ENCODE data around the gene PSMD4.
A peak's percentile ranks its signal among the peaks of the same experiment; 100 is the strongest.

PSMD4 gene

GRCh38 chr1:151222130-151222529 lies 32.4 kb upstream of the PSMD4 start:
- no peak for TF ChIP-seq CTCF (IDR thresholded peaks at IDR 0.05)
- Mint-ChIP-seq H3K27ac (peak overlapping the region; percentile 16), H3K4me3 (no peak overlapping the region)

GRCh38 chr1:151235235-151235634 lies 19.3 kb upstream of the PSMD4 start:
- H3K9me3 Mint-ChIP-seq = no peaks in the 10 kb centered on the region
- peaks cover 2% of the 10 kb centered on the region for H3K27me3 Mint-ChIP-seq (ENCODE audit: low read depth, poor library complexity)
- no peak for TF ChIP-seq CTCF (IDR thresholded peaks at IDR 0.05)
- H3K4me1 Mint-ChIP-seq = no peaks in the 10 kb centered on the region
- DNase-seq = no peak
- H3K27ac Mint-ChIP-seq = no peak overlapping the region
- H3K4me3 Mint-ChIP-seq = no peak overlapping the region
- peaks cover 88% of the 10 kb centered on the region for H3K36me3 Mint-ChIP-seq (ENCODE audit: low read depth)

More at GRCh38 chr1:151222130-151222529, 32.4 kb upstream of the PSMD4 start:
- H3K9me3 Mint-ChIP-seq = no peaks in the 10 kb centered on the region
- peaks cover 52% of the 10 kb centered on the region for H3K36me3 Mint-ChIP-seq (ENCODE audit: low read depth)
- no peaks in the 10 kb centered on the region for H3K27me3 Mint-ChIP-seq (ENCODE audit: low read depth, poor library complexity)
- no peaks in the 10 kb centered on the region for H3K4me1 Mint-ChIP-seq
- no peak for DNase-seq

- no peak for TF ChIP-seq CTCF (IDR thresholded peaks at IDR 0.05)
- peaks cover 5% of the 10 kb centered on the region for H3K27me3 Mint-ChIP-seq (ENCODE audit: low read depth, poor library complexity)
- no peak overlapping the region for H3K4me3 Mint-ChIP-seq
- H3K27ac Mint-ChIP-seq = peak overlapping the region; percentile 20
- peaks cover 81% of the 10 kb centered on the region for H3K36me3 Mint-ChIP-seq (ENCODE audit: low read depth)
- DNase-seq = no peak
- H3K4me1 Mint-ChIP-seq = no peaks in the 10 kb centered on the region
- H3K9me3 Mint-ChIP-seq = no peaks in the 10 kb centered on the region
Measured at GRCh38 chr1:151237678-151238466, 16.7 kb upstream of the PSMD4 start.

GRCh38 chr1:151238467-151238739 lies 16.1 kb upstream of the PSMD4 start:
- no peak for TF ChIP-seq CTCF (IDR thresholded peaks at IDR 0.05)
- DNase-seq = no peak
- Mint-ChIP-seq H3K27ac (peak overlapping the region; percentile 15), H3K4me3 (no peak overlapping the region), H3K9me3 (no peaks in the 10 kb centered on the region), H3K36me3 (ENCODE audit: low read depth) (peaks cover 86% of the 10 kb centered on the region), H3K4me1 (no peaks in the 10 kb centered on the region), H3K27me3 (ENCODE audit: low read depth, poor library complexity) (peaks cover 5% of the 10 kb centered on the region)

- no peak for TF ChIP-seq CTCF (IDR thresholded peaks at IDR 0.05)
- peaks cover 5% of the 10 kb centered on the region for H3K27me3 Mint-ChIP-seq (ENCODE audit: low read depth, poor library complexity)
- H3K4me1 Mint-ChIP-seq = no peaks in the 10 kb centered on the region
- H3K27ac Mint-ChIP-seq = peak overlapping the region; percentile 86
- no peak for DNase-seq
- H3K4me3 Mint-ChIP-seq = no peak overlapping the region
- peaks cover 81% of the 10 kb centered on the region for H3K36me3 Mint-ChIP-seq (ENCODE audit: low read depth)
- H3K9me3 Mint-ChIP-seq = no peaks in the 10 kb centered on the region
Measured at GRCh38 chr1:151242442-151242841, 12.1 kb upstream of the PSMD4 start.

- no peak overlapping the region for H3K4me3 Mint-ChIP-seq
- peaks cover 5% of the 10 kb centered on the region for H3K27me3 Mint-ChIP-seq (ENCODE audit: low read depth, poor library complexity)
- TF ChIP-seq CTCF (IDR thresholded peaks at IDR 0.05) = no peak
- H3K27ac Mint-ChIP-seq = no peak overlapping the region
- peaks cover 81% of the 10 kb centered on the region for H3K36me3 Mint-ChIP-seq (ENCODE audit: low read depth)
- no peaks in the 10 kb centered on the region for H3K9me3 Mint-ChIP-seq
- no peaks in the 10 kb centered on the region for H3K4me1 Mint-ChIP-seq
- DNase-seq = no peak
Measured at GRCh38 chr1:151243683-151244216, 10.8 kb upstream of the PSMD4 start.
